HG03095 (cell line): ENCODE results near the gene ALKBH5.
A peak's percentile ranks its signal among the peaks of the same experiment; 100 is the strongest.

Experiments used
- ATAC-seq: cut with Tn5 transposase; IDR thresholded peaks from one replicate; pipeline ENCODE4 v1.9.1; 2021; ENCODE audit warnings: moderate library complexity; ENCODE audit not compliant: unreplicated experiment

The ALKBH5 gene

GRCh38 chr17:18157354-18157985, 26.2 kb upstream of the ALKBH5 start:
- no peak for ATAC-seq

- ATAC-seq = peak; percentile 39
These were observed 25.5 kb upstream of the ALKBH5 start for GRCh38 chr17:18158022-18158600.

GRCh38 chr17:18159551-18160120, 24.0 kb upstream of the ALKBH5 start:
- no peak for ATAC-seq

GRCh38 chr17:18160128-18160856, 23.3 kb upstream of the ALKBH5 start:
- ATAC-seq = no peak

DNA sequence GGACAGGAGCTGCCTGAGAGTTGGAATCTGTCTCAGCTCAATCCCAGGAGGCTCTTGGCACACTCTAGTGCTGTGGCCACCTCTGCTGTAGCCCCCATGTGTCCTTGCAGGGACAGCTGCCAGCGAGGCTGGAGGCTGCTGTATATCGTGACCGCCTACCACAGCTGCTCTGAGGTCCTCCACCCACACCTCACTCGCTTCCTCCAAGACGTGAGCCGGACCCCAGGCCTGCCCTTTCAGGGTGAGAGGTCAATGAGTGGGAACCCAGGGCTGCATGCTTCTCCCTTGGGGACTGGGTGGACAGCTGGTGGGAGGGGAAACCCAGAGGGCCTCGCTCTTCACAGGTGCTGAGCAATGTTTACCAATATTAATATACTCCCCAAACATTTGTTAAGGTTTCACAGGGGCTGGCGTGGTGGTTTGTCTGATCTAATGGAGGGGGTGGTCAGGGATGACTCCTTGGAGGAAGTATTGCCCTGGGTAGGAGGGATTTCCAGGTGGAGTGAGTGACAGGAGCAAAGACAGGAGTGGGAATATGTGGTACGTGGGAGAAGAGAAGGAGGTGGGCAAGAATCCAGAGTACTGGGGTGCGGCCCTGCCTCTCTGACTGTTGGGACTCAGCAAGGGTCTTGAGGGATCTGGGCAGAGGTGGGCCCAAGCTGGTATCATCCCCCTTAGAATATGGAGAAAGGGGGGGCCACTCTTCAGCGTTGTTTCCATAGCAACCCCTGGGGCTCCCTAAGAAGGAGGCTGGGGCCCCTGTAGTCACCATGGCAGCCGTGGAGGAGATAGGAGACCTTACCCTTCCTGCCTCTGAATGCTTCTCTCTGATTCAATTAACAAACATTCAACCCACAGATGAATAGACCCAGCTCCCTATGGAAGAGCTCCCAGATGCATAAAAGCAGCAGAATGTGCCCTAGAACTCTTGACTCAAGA, 22.2 kb upstream of the ALKBH5 start:
- ATAC-seq = peak; percentile 54

GRCh38 chr17:18163547-18163946, 20.1 kb upstream of the ALKBH5 start:
- no peak for ATAC-seq

DNA sequence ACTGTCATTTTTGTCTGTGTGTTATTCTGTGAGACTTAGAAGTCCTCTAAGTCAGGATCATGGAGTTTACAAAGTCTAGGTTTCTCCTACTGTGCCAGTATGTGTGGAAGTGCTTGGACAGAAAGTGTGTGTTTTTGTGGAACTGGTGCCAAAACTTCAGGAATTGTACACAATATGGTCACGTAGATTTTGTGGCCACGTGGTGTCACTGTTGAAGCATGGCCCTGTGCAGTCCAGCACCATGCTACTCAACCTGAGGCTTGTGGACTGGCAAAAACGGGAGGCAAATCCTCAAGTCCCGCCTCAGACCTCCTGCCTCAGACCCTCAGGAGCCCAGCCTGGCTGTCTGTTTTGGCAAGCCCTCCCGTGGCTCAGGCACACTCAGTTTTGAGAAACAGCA, 16.7 kb upstream of the ALKBH5 start:
- no peak for ATAC-seq

DNA sequence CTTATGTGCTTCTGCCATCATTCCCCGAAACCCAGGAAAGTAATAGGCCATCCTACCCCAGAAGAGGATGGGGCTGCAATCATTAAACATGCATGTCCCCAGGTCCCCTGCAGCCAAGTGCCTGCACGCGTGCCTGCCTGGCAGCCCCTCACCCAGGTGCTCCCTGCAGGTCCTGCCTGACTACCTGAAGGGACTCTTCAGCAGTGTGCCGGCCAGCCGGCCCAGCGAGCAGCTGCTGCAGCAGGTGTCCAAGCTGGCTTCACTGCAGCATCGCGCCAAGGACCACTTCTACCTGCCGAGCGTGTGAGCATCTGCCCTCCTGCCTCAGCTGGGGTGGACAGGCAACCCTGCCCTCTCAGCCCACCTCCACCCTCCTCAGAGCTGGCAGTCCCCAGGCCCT, 16.2 kb upstream of the ALKBH5 start:
- ATAC-seq = no peak

DNA sequence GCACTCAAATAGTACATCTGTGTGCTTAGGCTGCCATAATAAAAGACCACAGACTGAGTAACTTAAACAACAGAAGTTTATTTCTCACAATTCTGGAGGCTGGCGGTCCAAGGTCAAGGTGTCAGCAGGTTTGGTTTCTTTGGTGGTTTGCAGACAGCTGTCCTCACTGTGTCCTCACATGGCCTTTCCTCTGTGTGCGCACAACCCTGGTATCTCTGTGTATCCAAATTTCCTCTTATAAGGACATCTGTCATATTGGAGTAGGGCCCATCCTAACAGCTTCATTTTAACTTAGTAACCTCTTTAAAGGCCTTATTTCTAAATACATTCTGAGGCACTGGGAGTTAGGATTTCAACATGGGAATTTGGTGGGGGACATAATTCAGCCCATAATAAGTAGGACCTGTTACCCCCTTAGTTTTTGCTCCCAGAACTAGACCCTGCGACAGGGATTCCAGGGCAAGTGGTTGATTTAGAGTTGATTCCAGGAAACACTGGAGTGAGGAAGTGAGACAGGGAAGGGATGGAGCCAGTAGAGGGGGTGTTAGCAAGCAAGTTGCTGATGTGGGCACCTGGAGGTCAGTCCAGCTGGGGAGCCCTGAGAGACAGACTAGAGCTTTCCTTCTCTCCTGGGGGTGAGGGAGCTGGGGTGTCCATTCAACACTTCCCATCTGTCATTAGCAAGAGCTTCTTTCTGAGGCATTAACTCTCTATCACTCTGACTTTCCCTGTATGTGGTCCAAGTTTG, 10.9 kb upstream of the ALKBH5 start:
- no peak for ATAC-seq

GRCh38 chr17:18173740-18174139, 9.9 kb upstream of the ALKBH5 start:
- ATAC-seq = no peak

DNA sequence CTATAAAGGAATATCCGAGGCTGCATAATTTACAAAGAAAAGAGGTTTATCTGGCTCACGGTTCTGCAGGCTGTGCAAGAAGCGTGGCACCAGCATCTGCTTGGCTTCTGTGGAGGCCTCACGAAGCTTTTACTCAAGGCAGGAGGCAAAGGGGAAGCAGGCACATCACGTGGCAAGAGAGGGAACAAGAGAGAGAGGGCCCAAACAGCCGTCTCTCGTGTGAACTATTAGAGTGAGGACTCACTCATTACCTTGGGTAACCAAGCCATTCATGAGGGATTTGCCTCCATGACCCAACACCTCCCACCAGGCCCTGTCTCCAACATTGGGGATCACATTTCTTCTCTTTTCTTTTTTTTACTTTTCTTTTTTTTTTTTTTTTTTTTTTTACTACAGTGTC, 7.5 kb upstream of the ALKBH5 start:
- ATAC-seq = no peak

GRCh38 chr17:18177133-18177532, 6.5 kb upstream of the ALKBH5 start:
- no peak for ATAC-seq

- no peak for ATAC-seq
These were observed 5.9 kb upstream of the ALKBH5 start for GRCh38 chr17:18177722-18178121.

GRCh38 chr17:18179196-18179595, 4.4 kb upstream of the ALKBH5 start:
- ATAC-seq = no peak

- ATAC-seq = no peak
These were observed 3.8 kb upstream of the ALKBH5 start for GRCh38 chr17:18179804-18180203.

- no peak for ATAC-seq
These were observed 2.3 kb upstream of the ALKBH5 start for GRCh38 chr17:18181358-18181757.

DNA sequence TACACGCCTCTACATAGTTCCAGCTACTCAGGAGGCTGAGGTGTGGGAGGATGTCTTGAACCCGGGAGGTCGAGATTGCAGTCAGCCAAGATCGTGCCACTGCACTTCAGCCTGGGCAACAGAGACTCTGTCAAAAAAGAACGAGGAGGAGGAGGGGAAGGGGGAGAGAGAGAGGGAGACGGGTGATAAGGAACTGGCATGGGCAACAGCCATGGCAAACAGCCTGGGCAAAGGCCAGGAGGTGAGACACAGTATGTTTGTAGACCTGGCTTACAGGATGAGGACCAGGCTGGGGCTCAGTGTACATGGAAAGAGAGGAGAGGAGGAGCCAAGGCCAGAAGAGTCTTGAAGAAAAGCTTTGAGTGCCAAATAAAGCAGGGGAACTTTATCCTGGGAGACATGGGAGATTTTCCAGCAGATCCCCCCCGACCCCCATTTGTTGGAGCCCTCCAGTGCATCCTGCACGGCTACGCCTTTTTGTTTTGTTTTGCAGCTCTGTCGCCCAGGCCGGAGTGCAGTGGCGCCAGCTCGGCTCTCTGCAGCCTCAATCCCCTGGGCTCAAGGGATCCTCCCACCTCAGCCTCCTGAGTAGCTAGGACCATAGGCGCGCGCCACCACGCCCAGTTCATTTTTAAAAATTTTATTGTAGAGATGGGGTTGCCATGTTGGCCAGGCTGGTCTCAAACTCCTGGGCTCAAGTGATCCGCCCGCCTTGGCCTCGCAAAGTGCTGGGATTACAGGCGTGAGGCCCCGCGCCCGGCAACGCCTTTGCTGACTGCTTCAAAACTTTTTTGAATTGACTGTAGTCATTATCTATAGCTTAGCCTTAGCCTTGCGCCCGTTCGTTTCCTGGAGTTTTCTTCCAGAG, 1.3 kb upstream of the ALKBH5 start:
- ATAC-seq = no peak

GRCh38 chr17:18182978-18183333, 672 bp upstream of the ALKBH5 start:
- ATAC-seq = peak; percentile 31
